ENCODE results near the gene TAC4. TPM values are rescaled to one million over a fixed set of nuclear protein-coding genes. Genes with fewer than 3 reads are reported as not detected.

TAC4 gene
- total RNA-seq, 4 donors from 2014 or later: not detected

DNA sequence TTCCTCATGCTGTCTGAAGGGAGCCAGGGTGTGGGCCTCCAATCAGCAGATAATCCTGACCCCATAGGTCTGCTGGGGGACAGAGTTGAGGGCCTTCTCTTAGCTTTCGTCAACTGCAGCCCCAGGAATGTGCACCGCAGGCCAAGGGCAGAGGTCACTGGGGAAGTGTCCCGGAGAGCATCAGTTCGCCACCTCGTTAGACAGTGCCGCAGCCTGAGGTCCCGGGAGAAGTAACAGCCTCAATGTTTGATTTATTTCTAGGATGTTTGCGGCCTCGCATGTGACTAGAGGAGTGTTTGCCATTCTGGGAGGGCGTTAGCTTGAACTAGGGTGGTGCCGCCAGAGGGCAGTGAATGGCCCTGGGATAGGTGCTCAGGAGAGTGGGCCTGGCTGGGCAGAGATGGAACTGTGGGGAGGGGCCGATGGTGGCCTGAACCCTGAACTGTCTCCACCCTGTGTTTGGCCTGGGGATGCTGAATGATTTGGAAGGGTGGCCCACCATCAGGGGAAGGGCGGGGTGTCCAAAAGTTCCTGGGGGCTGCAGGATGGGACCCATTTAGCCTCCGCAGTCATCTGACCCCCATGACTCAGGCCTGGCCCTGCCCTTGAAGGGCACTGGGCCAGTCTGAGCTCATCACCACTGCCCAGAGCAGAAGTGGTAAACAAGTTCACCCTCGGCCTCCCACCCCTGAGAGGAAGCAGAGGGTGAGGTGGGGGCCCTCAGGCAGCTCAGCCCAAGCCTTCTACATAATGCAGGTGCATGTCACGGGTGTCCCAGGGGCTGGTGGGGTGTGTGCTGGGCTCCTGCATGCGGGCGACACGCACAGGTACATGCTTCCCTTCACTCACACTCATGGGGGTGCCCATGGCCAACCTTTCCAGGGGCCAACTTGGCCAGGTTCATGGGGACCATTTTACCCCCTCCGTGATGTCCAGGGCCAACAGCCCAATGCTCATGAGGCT, 12.4 kb upstream of the TAC4 start:
- Histone ChIP-seq H3K27ac (no peak overlapping the region), H3K4me3 (no peak overlapping the region), H3K4me1 (peaks cover 0 to 10% (median 2%) of the 10 kb centered on the region in 4 donors), H3K27me3 (no peaks in the 10 kb centered on the region), H3K9me3 (no peaks in the 10 kb centered on the region), H3K36me3 (no peaks in the 10 kb centered on the region)
- TF ChIP-seq EP300 (IDR thresholded peaks at IDR 0.05) (no peak), POLR2A (IDR thresholded peaks at IDR 0.05) (no peak)
- TF ChIP-seq, protein P1, sequence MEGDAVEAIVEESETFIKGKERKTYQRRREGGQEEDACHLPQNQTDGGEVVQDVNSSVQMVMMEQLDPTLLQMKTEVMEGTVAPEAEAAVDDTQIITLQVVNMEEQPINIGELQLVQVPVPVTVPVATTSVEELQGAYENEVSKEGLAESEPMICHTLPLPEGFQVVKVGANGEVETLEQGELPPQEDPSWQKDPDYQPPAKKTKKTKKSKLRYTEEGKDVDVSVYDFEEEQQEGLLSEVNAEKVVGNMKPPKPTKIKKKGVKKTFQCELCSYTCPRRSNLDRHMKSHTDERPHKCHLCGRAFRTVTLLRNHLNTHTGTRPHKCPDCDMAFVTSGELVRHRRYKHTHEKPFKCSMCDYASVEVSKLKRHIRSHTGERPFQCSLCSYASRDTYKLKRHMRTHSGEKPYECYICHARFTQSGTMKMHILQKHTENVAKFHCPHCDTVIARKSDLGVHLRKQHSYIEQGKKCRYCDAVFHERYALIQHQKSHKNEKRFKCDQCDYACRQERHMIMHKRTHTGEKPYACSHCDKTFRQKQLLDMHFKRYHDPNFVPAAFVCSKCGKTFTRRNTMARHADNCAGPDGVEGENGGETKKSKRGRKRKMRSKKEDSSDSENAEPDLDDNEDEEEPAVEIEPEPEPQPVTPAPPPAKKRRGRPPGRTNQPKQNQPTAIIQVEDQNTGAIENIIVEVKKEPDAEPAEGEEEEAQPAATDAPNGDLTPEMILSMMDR (IDR thresholded peaks at IDR 0.05): no peak
- DNase-seq (ENCODE audit: low spot score in 2 of 2): no peak
- WGBS, 2 donors: 64 to 73% methylated on average over 17 to 20 of the region's 20 CpGs

DNA sequence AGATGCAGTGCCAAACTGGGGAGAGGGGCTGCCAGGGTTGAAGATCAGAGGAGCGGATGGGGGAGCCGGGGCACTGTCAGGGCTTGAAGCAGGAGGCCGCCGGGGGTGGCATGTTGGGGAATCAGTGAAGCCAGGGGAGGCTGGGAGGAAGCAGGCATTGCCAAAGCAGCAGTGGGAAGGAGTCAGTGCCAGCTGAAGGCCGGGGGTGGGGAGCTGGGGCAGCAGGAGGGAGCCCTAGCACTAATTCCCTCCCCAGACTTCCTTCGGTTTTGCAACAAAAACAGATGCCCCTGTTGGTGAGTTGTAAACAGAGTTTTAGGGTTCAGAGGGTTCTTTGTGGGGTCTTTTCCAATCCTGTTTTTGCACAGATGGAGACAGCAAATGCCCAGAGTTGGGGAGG, 10.9 kb upstream of the TAC4 start:
- no peak for TF ChIP-seq EP300 (IDR thresholded peaks at IDR 0.05)
- TF ChIP-seq, protein P1 (IDR thresholded peaks at IDR 0.05): no peak
- no peak for TF ChIP-seq POLR2A (IDR thresholded peaks at IDR 0.05)
- WGBS, 2 donors: 49 to 57% methylated on average over 6 of the region's 6 CpGs

DNA sequence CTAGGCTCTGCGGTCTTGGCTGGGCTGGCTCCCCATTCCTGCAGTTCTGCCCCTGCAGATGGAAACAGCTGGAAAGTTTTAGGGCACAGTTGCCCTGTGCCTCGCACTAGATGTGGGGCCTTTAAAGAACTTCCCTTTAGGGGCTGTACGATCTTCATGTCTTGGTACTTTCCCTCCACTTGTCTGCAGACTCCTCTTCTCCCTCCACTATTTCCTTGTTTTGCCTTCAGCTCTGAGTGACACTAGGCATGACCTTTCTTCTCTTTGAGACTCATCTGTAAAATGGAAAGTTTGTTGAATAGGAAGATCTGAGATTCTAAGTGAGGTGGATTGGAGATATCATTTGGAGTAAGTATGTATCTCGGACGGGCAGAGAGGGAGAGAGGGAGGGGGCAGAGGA, 6.3 kb upstream of the TAC4 start:
- Histone ChIP-seq H3K27me3 (no peaks in the 10 kb centered on the region), H3K9me3 (no peaks in the 10 kb centered on the region), H3K4me3 (no peak overlapping the region), H3K36me3 (no peaks in the 10 kb centered on the region), H3K4me1 (peaks cover 0 to 19% (median 8%) of the 10 kb centered on the region in 4 donors), H3K27ac (no peak overlapping the region)
- TF ChIP-seq, protein P1 (IDR thresholded peaks at IDR 0.05): no peak
- TF ChIP-seq EP300 (IDR thresholded peaks at IDR 0.05) (no peak), POLR2A (IDR thresholded peaks at IDR 0.05) (no peak)
- DNase-seq (ENCODE audit: low spot score in 2 of 2): no peak
- 78 to 89% methylated on average over 5 of the region's 5 CpGs for WGBS, 2 donors

More for the DNA sequence above, 10.9 kb upstream of the TAC4 start:
- Histone ChIP-seq H3K9me3 (no peaks in the 10 kb centered on the region), H3K4me3 (no peak overlapping the region), H3K27ac (no peak overlapping the region), H3K36me3 (no peaks in the 10 kb centered on the region), H3K4me1 (peaks cover 0 to 10% (median 2%) of the 10 kb centered on the region in 4 donors), H3K27me3 (no peaks in the 10 kb centered on the region)
- DNase-seq (ENCODE audit: low spot score in 2 of 2): no peak

- H3K27ac ChIP-seq: no peak overlapping the region
- no peak for DNase-seq (ENCODE audit: low spot score in 2 of 2)
- 74 to 78% methylated on average over 10 of the region's 10 CpGs for WGBS, 2 donors
- H3K4me3 ChIP-seq: no peak overlapping the region
- H3K27me3 ChIP-seq: no peaks in the 10 kb centered on the region
- TF ChIP-seq POLR2A (IDR thresholded peaks at IDR 0.05) (no peak), EP300 (IDR thresholded peaks at IDR 0.05) (no peak)
- TF ChIP-seq, protein P1 (IDR thresholded peaks at IDR 0.05): no peak
- no peaks in the 10 kb centered on the region for H3K36me3 ChIP-seq
- H3K4me1 ChIP-seq: peaks cover 0 to 19% (median 8%) of the 10 kb centered on the region in 4 donors
- no peaks in the 10 kb centered on the region for H3K9me3 ChIP-seq
These were observed 5.7 kb upstream of the TAC4 start for GRCh38 chr17:49853470-49854015.

Measured in tibial nerve (tissue), 4 donors.